ENCODE measurements around the gene GCGR. TPM values are rescaled to one million over a fixed set of nuclear protein-coding genes. Genes with fewer than 3 reads are reported as not detected.

The GCGR gene
- total and polyA plus RNA-seq, 10 of the 15 experiments (the other 5 are each of a cell fraction or from before 2014, with no cell fraction given): not detected

DNA sequence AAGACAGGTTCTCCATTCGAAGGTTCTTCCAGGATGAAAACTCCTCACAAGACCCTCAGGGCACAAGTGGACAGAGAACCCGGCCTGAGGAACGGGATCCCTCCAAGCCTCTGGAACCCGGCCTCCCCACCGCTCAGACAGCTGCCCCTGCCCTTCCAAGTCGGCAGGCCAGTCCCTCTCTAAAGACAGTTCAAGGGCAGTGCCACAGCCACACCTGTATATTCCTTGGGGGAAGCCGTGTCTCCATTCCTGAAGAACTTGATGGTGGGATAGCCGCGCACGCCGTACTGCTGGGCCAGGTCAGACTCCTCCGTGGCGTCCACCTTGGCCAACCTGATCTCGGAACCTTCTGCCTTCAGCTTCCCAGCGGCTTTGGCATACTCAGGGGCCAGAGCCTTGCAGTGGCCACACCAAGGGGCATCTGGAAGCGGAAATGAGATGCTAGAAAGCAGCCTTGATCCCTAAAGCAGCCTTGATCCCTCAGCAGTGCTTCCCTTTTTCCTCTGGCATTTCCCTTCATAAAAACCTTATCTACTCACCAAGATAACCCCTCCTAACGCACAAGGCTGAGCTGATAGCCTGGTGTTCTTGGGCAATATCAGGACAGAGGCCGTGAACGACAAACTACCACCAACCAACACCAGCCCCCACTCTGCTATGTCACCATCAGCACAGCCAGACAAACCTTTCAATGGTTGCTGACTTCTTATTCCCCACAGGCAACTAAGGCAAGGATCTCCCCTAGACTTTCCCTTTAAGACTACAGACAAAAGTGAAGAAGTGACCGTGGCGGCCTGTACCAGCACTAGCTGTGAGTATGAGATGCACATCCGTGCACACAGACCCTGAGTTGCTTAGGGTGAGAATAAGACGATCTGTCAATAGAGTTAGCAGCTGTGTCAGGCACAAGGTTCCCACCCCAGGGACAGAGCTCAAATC is 55.3 kb downstream of the GCGR start (continued):
- no peak for TF ChIP-seq CHD1 (IDR thresholded peaks at IDR 0.05; ENCODE audit: low read depth, low read length)
- TF ChIP-seq, protein P1, sequence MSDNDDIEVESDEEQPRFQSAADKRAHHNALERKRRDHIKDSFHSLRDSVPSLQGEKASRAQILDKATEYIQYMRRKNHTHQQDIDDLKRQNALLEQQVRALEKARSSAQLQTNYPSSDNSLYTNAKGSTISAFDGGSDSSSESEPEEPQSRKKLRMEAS (IDR thresholded peaks at IDR 0.05; ENCODE audit: low read depth, low read length): no peak
- TF ChIP-seq, protein P2, sequence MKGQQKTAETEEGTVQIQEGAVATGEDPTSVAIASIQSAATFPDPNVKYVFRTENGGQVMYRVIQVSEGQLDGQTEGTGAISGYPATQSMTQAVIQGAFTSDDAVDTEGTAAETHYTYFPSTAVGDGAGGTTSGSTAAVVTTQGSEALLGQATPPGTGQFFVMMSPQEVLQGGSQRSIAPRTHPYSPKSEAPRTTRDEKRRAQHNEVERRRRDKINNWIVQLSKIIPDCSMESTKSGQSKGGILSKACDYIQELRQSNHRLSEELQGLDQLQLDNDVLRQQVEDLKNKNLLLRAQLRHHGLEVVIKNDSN (IDR thresholded peaks at IDR 0.05; ENCODE audit: borderline replicate concordance, extremely low read length, insufficient read depth, low read depth, low read length): no peak

DNA sequence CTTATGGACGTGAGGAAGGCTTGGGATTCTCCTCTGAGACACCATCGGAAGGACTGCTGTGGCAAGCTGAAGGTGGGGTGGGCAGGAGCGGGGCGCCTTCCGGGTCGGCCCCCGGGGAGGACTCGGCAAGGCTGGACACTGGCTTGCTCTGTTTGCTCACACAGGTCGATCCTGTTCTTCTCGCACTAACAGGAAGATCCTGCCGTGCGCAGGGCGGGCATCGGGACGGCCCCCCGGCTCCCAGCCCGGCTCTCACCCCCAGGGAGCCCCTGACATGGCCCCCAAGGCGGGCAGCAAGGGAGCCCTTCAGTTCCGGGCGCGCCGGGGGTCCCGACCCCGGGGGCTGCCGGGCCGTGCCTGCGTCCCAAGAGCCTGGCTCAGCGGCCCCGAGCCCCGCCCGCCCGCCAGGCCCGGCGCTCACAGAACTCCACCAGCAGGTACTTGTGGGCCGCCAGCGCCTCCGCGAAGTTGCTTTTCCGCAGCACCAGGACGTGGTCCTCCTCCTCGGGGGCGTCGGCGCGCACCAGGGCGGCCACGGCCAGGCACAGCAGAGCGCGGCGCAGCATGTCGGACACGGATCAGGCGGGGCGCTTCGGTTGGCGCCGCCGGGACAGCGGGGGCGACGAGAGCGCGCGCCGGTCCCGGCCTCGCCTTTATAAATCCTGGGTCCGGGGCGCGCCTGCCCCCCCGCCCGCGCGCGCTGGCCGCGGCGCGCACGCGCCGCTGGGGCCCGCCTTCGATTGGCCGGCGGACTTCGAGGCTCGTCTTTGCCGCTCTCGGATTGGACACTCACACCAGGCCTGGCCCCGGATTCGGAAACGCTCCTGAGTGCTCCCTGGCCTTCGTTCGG is 56.2 kb downstream of the GCGR start, which contains the start of gene P4HB:
Gene P4HB (minus strand): TSS at position 630 of the 850 bp plus-strand sequence. CDS start 64 bp downstream, at position 566.
- Histone ChIP-seq H3K27me3 (replicated peaks in 1 of 2; ENCODE audit: control insufficient read depth in 2 of 2, insufficient read depth in 2 of 2, low read length in 1 of 2) (no peaks in the 10 kb centered on the region), H4K20me1 (ENCODE audit: control insufficient read depth, insufficient read depth) (peaks cover 3% of the 10 kb centered on the region; the same call in 1 of the 2 replicates), H3K9ac (ENCODE audit: control insufficient read depth, insufficient read depth, low read length) (peak within 1 kb of the TSS; percentile 99), H3K4me1 (ENCODE audit: control insufficient read depth, insufficient read depth, low read length) (peaks cover 23% of the 10 kb centered on the region), H3K4me2 (ENCODE audit: control insufficient read depth, insufficient read depth) (peak within 1 kb of the TSS; percentile 91), H3K36me3 (ENCODE audit: control insufficient read depth in 2 of 2, insufficient read depth in 2 of 2, low read length in 1 of 2) (peaks cover 7 to 31% of the 10 kb centered on the region in 2 experiments), H3K9me3 (replicated peaks; ENCODE audit: control insufficient read depth, insufficient read depth, low read length) (no peaks in the 10 kb centered on the region), H3K27ac (ENCODE audit: control insufficient read depth, insufficient read depth) (peak within 1 kb of the TSS; percentile 98), H2AFZ (ENCODE audit: control insufficient read depth, low read depth, low read length) (peak within 1 kb of the TSS; percentile 67), H3K4me3 (peak within 1 kb of the TSS; percentile 100), H3K79me2 (ENCODE audit: control insufficient read depth, insufficient read depth, low read length) (peaks cover 76% of the 10 kb centered on the region)
- in situ Hi-C loops (cut with MboI) (no loop called here), intact Hi-C loops (cut with micrococcal nuclease; ENCODE audit: unreplicated experiment) (loop anchor here (5.0 kb wide), 1 partner anchor 162 kb away; the partner anchor contains the start of genes CENPX and LRRC45)
- no TSS peak for BruUV-seq (replicated peaks)
- no peak for DNase-seq (ENCODE audit: low read depth, low spot score)
- WGBS (ENCODE audit: insufficient coverage, insufficient replicate concordance, low lambda C conversion rate, missing lambda C conversion rate): under 1% methylated on average over 85 of the region's 95 CpGs
- FAIRE-seq: no peak
- no peak for ATAC-seq
- POLR2A ChIA-PET: interaction anchor here (0.5 to 1.9 kb wide), 6 partner anchors 10 to 132 kb away, joined by 3 to 15 read pairs (median 10); partner anchors contain the start of gene MCRIP1
- SMC1A ChIA-PET (ENCODE audit: uncharacterized antibody, unreplicated experiment): interaction anchor here (0.8 to 1.5 kb wide), 2 partner anchors 26 to 178 kb away, joined by 3 to 6 read pairs; partner anchors contain the start of gene MCRIP1
- RAD21 ChIA-PET (ENCODE audit: unreplicated experiment): interaction anchor here (1.0 to 1.2 kb wide), 2 partner anchors 27 to 68 kb away, joined by 3 read pairs; partner anchors contain the start of genes MAFG and MCRIP1
- CTCF ChIA-PET: interaction anchor here (0.7 to 1.4 kb wide), 4 partner anchors 9 to 125 kb away, joined by 3 to 7 read pairs (median 4); partner anchors contain the start of genes ARHGDIA and MCRIP1
- peak; percentile 44; the same call in 1 of the 2 replicates for TF ChIP-seq NRF1 (conservative IDR thresholded peaks at IDR 0.05; ENCODE audit: low read depth, low read length)
- peak; percentile 75 for TF ChIP-seq SIN3A (IDR thresholded peaks at IDR 0.05; ENCODE audit: low read depth, low read length)
- TF ChIP-seq MYC (IDR thresholded peaks at IDR 0.05; ENCODE audit: insufficient read depth, insufficient read length, insufficient replicate concordance, low read length, severe bottlenecking): peak; percentile 57
- no peak for TF ChIP-seq ETV6 (conservative IDR thresholded peaks at IDR 0.05 in 1 of 2, IDR thresholded peaks at IDR 0.05 in 1 of 2; ENCODE audit: borderline replicate concordance in 1 of 2, low read depth in 1 of 2)
- no peak for TF ChIP-seq CHD4 (IDR thresholded peaks at IDR 0.05)
- TF ChIP-seq POLR2AphosphoS2 (IDR thresholded peaks at IDR 0.05; ENCODE audit: low read depth, low read length): peak; percentile 78; the same call in 1 of the 2 replicates
- TF ChIP-seq EGR1 (IDR thresholded peaks at IDR 0.05; ENCODE audit: borderline replicate concordance in 1 of 2, low read depth in 2 of 2, low read length in 2 of 2): peak in 1 of 2 experiments; percentile 85; a peak in 1 of 3 replicates
- TF ChIP-seq NFXL1 (IDR thresholded peaks at IDR 0.05; ENCODE audit: borderline replicate concordance): peak; percentile 96; the same call in 1 of the 2 replicates
- TF ChIP-seq, protein P3, sequence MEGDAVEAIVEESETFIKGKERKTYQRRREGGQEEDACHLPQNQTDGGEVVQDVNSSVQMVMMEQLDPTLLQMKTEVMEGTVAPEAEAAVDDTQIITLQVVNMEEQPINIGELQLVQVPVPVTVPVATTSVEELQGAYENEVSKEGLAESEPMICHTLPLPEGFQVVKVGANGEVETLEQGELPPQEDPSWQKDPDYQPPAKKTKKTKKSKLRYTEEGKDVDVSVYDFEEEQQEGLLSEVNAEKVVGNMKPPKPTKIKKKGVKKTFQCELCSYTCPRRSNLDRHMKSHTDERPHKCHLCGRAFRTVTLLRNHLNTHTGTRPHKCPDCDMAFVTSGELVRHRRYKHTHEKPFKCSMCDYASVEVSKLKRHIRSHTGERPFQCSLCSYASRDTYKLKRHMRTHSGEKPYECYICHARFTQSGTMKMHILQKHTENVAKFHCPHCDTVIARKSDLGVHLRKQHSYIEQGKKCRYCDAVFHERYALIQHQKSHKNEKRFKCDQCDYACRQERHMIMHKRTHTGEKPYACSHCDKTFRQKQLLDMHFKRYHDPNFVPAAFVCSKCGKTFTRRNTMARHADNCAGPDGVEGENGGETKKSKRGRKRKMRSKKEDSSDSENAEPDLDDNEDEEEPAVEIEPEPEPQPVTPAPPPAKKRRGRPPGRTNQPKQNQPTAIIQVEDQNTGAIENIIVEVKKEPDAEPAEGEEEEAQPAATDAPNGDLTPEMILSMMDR (IDR thresholded peaks at IDR 0.05 in 2 of 3, conservative IDR thresholded peaks at IDR 0.05 in 1 of 3; ENCODE audit: control insufficient read depth in 2 of 3, extremely low read depth in 1 of 3, insufficient read depth in 1 of 3, low read depth in 3 of 3, low read length in 3 of 3): no peak
